Measurements from ENCODE around the gene FAHD2A. TPM values are rescaled to one million over a fixed set of nuclear protein-coding genes. Genes with fewer than 3 reads are reported as not detected.
A peak's percentile ranks its signal among the peaks of the same experiment; 100 is the strongest.

Gene FAHD2A
- total RNA-seq, 1 donor = 26.3 TPM

DNA sequence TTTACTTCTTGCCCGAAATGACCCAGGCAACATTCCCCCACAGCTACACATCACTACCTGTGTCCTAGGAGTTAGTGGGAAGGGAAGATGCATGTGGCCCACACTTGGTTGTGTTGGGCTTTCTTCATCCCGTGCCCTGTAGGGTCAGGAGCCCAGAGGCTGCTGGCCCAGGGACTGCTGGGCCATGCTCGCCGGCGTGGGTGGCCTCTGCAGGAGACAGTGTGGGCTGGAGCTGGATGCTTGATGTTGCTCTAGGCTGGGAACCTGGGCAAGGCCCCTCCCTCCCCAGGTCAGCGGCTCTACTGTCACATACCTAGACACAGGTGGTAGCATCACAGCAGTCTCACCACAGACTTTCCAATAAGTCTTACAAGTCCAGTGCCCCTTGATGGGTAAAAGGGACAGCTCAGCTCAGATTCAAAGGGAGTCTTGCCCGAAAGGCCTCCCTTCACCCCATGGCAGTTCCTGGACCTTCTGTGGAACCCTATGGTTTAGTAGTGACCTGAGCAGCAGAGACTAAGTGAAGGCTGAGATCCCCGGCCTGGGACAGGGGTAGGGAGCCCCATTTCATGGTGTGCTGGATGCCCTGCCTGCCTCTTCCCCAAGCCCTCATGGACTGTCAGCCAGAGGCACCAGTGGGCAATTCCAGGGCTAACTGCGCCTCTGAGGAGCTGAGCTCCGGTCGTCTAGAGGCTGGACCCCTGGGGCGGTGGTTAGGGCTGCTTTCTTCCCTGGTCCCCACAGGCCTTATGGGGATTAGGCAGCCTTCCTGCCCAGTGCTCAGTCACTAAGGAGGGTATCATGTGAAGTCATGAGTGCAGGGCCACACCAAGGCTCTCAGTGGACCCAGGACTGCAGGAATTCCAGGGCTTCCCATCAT lies 45.4 kb upstream of the FAHD2A start:
- DNase-seq (ENCODE audit: low read depth) = no peak
- no peak overlapping the region for H3K4me3 ChIP-seq (ENCODE audit: low read depth, low read length)
- TF ChIP-seq, protein P1, sequence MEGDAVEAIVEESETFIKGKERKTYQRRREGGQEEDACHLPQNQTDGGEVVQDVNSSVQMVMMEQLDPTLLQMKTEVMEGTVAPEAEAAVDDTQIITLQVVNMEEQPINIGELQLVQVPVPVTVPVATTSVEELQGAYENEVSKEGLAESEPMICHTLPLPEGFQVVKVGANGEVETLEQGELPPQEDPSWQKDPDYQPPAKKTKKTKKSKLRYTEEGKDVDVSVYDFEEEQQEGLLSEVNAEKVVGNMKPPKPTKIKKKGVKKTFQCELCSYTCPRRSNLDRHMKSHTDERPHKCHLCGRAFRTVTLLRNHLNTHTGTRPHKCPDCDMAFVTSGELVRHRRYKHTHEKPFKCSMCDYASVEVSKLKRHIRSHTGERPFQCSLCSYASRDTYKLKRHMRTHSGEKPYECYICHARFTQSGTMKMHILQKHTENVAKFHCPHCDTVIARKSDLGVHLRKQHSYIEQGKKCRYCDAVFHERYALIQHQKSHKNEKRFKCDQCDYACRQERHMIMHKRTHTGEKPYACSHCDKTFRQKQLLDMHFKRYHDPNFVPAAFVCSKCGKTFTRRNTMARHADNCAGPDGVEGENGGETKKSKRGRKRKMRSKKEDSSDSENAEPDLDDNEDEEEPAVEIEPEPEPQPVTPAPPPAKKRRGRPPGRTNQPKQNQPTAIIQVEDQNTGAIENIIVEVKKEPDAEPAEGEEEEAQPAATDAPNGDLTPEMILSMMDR (IDR thresholded peaks at IDR 0.05; ENCODE audit: insufficient read depth, low read depth, low read length) = no peak

DNA sequence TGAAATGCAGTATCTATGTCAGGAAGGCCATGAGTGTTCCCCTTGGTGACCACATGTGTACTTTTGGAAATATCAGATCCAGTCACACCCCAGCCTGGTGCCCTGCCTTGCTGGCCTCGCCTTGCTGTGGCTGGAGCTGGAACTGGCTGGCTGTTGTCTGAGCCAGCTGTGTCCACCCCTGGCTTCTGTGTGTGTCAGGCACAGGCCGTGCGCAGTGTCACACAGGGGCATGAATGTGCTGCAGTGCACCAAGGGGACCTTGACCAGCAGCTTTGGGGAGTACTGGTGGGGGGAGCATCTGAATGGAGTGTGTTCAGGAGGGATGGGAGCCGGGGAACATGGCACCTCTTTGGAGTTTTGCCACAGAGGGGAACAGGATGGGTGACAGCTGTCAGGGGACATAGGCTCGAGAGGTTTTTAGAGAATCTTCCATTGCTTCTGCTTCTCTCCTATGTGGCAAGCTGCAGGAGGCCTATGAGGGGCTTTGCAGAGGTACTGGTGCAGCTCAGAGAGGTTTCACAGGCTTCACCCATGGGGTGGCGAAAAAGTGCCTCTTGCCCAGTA lies 44.7 kb upstream of the FAHD2A start:
- no peak overlapping the region for H3K4me3 ChIP-seq (ENCODE audit: low read depth, low read length)
- TF ChIP-seq, protein P1 (IDR thresholded peaks at IDR 0.05; ENCODE audit: insufficient read depth, low read depth, low read length) = no peak
- no peak for DNase-seq (ENCODE audit: low read depth)

DNA sequence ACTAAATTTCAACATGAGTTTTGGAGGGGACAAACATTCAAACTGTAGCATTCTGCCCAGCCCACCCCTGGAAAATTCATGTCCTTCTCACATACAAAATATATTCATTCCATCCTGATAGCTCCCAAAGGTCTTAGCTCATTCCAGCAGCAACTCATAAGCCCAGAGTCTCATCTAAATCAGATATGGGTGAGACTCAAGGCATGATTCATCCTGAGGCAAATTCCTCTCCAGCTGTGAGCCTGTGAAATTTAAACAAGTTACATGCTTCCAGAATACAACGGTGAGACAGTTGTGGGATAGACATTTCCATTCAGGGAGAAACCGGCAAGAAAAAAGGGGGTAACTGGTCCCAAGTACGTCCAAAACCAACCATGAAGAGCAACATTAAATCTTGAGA lies 43.5 kb upstream of the FAHD2A start:
- peak; percentile 62 for DNase-seq (ENCODE audit: low read depth)
- TF ChIP-seq, protein P1 (IDR thresholded peaks at IDR 0.05; ENCODE audit: insufficient read depth, low read depth, low read length) = no peak
- H3K4me3 ChIP-seq (ENCODE audit: low read depth, low read length) = no peak overlapping the region

DNA sequence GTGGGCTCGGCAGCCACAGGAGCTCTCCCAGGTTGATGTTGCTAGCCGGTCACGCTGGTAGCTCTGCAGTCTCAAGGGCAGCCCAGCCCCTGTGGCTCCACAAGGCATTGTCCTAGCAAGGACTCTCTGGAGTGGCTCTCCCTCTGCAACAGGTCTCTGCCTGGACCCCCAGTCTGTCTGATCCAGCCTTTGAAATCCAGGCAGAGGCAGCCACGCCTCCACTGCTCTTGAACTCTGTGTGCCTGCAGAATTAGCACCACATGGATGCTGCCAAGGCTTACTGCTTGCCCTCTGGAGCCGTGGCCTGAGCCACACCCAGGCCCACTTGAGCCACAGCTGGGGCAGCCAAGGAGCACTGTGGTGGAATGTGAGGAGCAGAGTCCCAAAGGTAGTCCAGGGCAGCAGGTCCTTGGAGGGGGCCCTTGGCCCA lies 43.0 kb upstream of the FAHD2A start:
- TF ChIP-seq, protein P1 (IDR thresholded peaks at IDR 0.05; ENCODE audit: insufficient read depth, low read depth, low read length) = no peak
- DNase-seq (ENCODE audit: low read depth) = no peak
- no peak overlapping the region for H3K4me3 ChIP-seq (ENCODE audit: low read depth, low read length)

DNA sequence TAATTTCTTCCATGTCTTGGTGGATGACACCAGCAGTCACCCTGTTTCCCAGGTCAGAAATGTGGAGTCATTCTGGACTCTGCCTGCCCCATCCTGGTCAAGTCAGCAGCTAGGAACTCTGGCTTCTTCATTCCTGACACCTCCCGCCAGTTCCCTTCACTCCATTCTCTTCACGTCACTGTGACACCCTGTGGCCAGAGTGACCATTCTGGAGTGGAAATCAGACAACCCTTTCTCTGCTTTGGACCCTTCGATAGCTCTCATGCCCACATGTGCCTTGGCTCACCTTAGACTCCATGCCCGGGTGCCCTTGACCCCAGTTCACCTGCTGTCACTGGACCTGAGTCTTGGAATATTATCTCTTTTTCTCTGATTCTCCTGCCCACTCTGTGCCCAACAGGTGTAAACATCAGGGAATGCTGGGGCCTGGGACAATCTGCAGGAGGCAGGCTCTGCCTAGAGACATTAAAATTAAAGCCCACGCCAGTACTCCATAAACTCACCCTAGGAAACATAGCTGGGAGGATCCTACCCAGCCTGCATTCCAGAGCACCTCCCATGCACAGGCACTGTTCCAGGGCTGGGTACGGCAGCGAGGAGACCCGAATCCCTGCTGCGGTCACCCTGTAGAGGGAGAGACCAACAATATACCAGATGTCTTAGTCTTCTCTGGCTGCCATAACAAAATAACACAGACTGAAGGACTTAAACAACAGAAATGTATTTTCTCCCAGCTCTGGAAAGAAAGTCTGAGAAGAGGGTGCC lies 41.1 kb upstream of the FAHD2A start:
- H3K4me3 ChIP-seq (ENCODE audit: low read depth, low read length) = no peak overlapping the region
- no peak for DNase-seq (ENCODE audit: low read depth)
- TF ChIP-seq, protein P1 (IDR thresholded peaks at IDR 0.05; ENCODE audit: insufficient read depth, low read depth, low read length) = no peak

DNA sequence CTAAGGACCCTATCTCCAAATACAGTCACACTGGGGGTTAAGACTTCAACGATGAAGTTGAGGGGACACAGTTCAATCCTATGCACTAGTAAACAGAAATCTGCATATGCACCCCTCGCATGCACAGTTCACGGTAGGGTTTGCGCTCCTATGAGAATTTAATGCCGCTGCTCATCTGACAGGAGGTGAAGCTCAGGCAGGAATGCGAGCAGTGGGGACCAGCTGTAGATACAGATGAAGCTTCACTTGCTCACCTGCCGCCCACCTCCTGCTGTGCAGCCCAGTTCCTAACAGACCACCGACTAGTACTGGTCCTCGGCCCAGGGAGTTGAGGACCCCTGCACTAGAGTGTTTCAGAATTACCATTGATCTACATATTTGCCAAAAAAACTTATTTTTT lies 40.0 kb upstream of the FAHD2A start:
- TF ChIP-seq, protein P1 (IDR thresholded peaks at IDR 0.05; ENCODE audit: insufficient read depth, low read depth, low read length) = no peak
- no peak overlapping the region for H3K4me3 ChIP-seq (ENCODE audit: low read depth, low read length)
- DNase-seq (ENCODE audit: low read depth) = no peak

All from fibroblast of villous mesenchyme (primary cell).